K562 (cell line): ENCODE results near the gene GNRHR. TPM values are rescaled to one million over a fixed set of nuclear protein-coding genes. Genes with fewer than 3 reads are reported as not detected.

Source experiments
- C11orf30 ChIP-seq: fragments of 450-650 bp; IDR thresholded peaks from 2 replicates; pipeline ENCODE4 v1.6.1; 2016; ENCODE audit warnings: low read depth, mild to moderate bottlenecking
- RFX1 ChIP-seq: fragments of 450-650 bp; IDR thresholded peaks from 2 replicates; pipeline ENCODE4 v1.6.1; 2016; ENCODE audit warnings: mild to moderate bottlenecking, moderate library complexity
- SIX5 ChIP-seq, 2 experiments: IDR thresholded peaks; 2 replicates each; pipeline ENCODE4 v1.6.1; 2011; ENCODE audit warnings: low read length in 2 of 2, borderline replicate concordance in 1 of 2, low read depth in 1 of 2, mild to moderate bottlenecking in 1 of 2, moderate library complexity in 1 of 2; ENCODE audit not compliant: insufficient read depth in 1 of 2
- SMARCC2 ChIP-seq: fragments of 450-650 bp; IDR thresholded peaks from 2 replicates; pipeline ENCODE4 v1.6.1; 2017; ENCODE audit warnings: antibody characterized with exemption, moderate library complexity, mild to moderate bottlenecking, low read depth
- TCF7L2 ChIP-seq: fragments of 150-350 bp; IDR thresholded peaks from 2 replicates; pipeline ENCODE4 v1.6.1; 2016; ENCODE audit warnings: low read depth, mild to moderate bottlenecking, low read length, moderate library complexity
- TRIM28 ChIP-seq: fragments of 450-650 bp; IDR thresholded peaks from 2 replicates; pipeline ENCODE4 v1.6.1; 2017
- ZNF134 ChIP-seq: fragments of 250-450 bp; sonication (Bioruptor Pico); conservative IDR thresholded peaks from 2 replicates; pipeline ENCODE4 v1.4.0; 2020
- polyA plus RNA-seq, 8 experiments: library from polyadenylated mRNA; depleted of rRNA in 4 of 8; stranded (reverse) in 5 of 8; unstranded in 3 of 8; fragments of >200 nt; fragmentation: Nextera tagmentation in 2 of 8; fragmentation: Illumina TruSeq in 1 of 8; extraction: Ambion mirVana in 2 of 8; extraction: Trizol in 1 of 8; gene quantifications; 2 replicates each; pipeline versions ENCODE4 v1.2.1 to v1.2.3, GENCODE V29; 2011 to 2014; ENCODE audit warnings: inconsistent platforms in 1 of 8, missing spikeins in 1 of 8
- total RNA-seq, 7 experiments: library from RNA; depleted of rRNA in 6 of 7; stranded (reverse); fragments of >200 nt in 6 of 7; fragmentation: Illumina TruSeq in 2 of 7; extraction: Trizol in 2 of 7; gene quantifications; 2 replicates each; pipeline versions ENCODE4 v1.2.1 to v1.2.3, GENCODE V29; 2011 to 2021; ENCODE audit warnings: low replicate concordance in 1 of 7
- TF ChIP-seq, protein P1 (sequence below): fragments of 250-450 bp; sonication (Bioruptor Pico); IDR thresholded peaks from 2 replicates; pipeline ENCODE4 v1.9.0; 2021; ENCODE audit warnings: mild to moderate bottlenecking, inconsistent platforms
- TF ChIP-seq, protein P2 (sequence below), 3 experiments: fragments of 200-800 bp in 1 of 3; fragments of 250-450 bp in 1 of 3; fragments of 450-650 bp in 1 of 3; sonication (Bioruptor Pico) in 1 of 3; sonication (Bioruptor generic) in 1 of 3; formaldehyde crosslinking in 1 of 3; IDR thresholded peaks; 2 replicates each; pipeline versions ENCODE4 v1.6.1 to v1.8.0; 2016 to 2022; ENCODE audit warnings: mild to moderate bottlenecking in 2 of 3, missing genetic modification characterization in 2 of 3, missing compliant biosample characterization in 1 of 3, moderate library complexity in 1 of 3
- TF ChIP-seq, protein P3 (sequence below): fragments of 250-450 bp; sonication (Bioruptor Pico); IDR thresholded peaks from 2 replicates; pipeline ENCODE4 v1.8.0; 2022; ENCODE audit warnings: moderate library complexity, mild to moderate bottlenecking, inconsistent platforms
- TF ChIP-seq, protein P4 (sequence below): sonication (generic); formaldehyde crosslinking; IDR thresholded peaks from 2 replicates; pipeline ENCODE4 v1.8.0; 2022; ENCODE audit warnings: mild to moderate bottlenecking, missing genetic modification reagents

Gene GNRHR
- total and polyA plus RNA-seq, 9 of the 15 experiments (the other 6 are each of a cell fraction or from before 2014, with no cell fraction given), result 0.06 to 0.13 TPM; not detected in 7

DNA sequence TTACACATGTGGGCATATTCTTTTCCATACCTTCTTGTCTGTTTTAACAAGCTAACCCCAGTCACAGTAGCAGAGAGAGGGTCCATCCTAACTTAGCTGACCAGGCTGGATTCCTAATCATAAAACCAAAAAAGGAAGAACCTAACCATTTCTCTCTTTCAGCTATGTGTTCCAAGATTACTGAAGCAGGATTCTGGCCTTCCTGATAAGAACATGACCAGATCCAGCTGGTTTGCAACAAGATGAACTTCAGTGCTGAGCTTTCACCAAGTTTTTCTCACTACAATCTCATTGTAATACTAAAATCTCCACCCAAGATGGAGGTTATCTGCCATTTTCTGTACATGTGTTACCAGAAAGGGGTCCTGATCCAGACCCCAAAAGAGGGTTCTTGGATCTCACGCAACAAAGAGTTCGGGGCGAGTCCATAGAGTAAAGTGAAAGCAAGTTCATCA lies 32.8 kb downstream of the GNRHR start (continued):
- TF ChIP-seq SIX5 (IDR thresholded peaks at IDR 0.05; ENCODE audit: borderline replicate concordance in 1 of 2, insufficient read depth in 1 of 2, low read depth in 1 of 2, low read length in 2 of 2) (no peak), RFX1 (no peak), TRIM28 (0 out of 2 replicates have a peak, but pooled peaks have one; percentile 15), ZNF134 (CRISPR knock-in tag) (no peak; the same call in 1 of the 2 replicates), SMARCC2 (0 out of 2 replicates have a peak, but pooled peaks have one; percentile 25), C11orf30 (no peak), TCF7L2 (no peak)
- TF ChIP-seq, protein P1, sequence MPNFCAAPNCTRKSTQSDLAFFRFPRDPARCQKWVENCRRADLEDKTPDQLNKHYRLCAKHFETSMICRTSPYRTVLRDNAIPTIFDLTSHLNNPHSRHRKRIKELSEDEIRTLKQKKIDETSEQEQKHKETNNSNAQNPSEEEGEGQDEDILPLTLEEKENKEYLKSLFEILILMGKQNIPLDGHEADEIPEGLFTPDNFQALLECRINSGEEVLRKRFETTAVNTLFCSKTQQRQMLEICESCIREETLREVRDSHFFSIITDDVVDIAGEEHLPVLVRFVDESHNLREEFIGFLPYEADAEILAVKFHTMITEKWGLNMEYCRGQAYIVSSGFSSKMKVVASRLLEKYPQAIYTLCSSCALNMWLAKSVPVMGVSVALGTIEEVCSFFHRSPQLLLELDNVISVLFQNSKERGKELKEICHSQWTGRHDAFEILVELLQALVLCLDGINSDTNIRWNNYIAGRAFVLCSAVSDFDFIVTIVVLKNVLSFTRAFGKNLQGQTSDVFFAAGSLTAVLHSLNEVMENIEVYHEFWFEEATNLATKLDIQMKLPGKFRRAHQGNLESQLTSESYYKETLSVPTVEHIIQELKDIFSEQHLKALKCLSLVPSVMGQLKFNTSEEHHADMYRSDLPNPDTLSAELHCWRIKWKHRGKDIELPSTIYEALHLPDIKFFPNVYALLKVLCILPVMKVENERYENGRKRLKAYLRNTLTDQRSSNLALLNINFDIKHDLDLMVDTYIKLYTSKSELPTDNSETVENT, result no peak
- TF ChIP-seq, protein P2, sequence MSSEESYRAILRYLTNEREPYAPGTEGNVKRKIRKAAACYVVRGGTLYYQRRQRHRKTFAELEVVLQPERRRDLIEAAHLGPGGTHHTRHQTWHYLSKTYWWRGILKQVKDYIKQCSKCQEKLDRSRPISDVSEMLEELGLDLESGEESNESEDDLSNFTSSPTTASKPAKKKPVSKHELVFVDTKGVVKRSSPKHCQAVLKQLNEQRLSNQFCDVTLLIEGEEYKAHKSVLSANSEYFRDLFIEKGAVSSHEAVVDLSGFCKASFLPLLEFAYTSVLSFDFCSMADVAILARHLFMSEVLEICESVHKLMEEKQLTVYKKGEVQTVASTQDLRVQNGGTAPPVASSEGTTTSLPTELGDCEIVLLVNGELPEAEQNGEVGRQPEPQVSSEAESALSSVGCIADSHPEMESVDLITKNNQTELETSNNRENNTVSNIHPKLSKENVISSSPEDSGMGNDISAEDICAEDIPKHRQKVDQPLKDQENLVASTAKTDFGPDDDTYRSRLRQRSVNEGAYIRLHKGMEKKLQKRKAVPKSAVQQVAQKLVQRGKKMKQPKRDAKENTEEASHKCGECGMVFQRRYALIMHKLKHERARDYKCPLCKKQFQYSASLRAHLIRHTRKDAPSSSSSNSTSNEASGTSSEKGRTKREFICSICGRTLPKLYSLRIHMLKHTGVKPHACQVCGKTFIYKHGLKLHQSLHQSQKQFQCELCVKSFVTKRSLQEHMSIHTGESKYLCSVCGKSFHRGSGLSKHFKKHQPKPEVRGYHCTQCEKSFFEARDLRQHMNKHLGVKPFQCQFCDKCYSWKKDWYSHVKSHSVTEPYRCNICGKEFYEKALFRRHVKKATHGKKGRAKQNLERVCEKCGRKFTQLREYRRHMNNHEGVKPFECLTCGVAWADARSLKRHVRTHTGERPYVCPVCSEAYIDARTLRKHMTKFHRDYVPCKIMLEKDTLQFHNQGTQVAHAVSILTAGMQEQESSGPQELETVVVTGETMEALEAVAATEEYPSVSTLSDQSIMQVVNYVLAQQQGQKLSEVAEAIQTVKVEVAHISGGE (CRISPR knock-in tag; IDR thresholded peaks at IDR 0.05), result no peak
- TF ChIP-seq, protein P3, sequence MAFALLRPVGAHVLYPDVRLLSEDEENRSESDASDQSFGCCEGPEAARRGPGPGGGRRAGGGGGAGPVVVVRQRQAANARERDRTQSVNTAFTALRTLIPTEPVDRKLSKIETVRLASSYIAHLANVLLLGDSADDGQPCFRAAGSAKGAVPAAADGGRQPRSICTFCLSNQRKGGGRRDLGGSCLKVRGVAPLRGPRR, result no peak
- TF ChIP-seq, protein P4, sequence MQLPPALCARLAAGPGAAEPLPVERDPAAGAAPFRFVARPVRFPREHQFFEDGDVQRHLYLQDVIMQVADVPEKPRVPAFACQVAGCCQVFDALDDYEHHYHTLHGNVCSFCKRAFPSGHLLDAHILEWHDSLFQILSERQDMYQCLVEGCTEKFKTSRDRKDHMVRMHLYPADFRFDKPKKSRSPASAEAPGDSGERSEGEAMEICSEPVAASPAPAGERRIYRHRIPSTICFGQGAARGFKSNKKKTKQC (CRISPR knock-in tag), result no peak
